GM21526 (cell line): ENCODE data around the gene ERBB4.

ENCODE experiments used
- ATAC-seq: cut with Tn5 transposase; IDR thresholded peaks from one replicate; pipeline ENCODE4 v1.9.1; 2021; ENCODE audit warnings: moderate library complexity; ENCODE audit not compliant: unreplicated experiment, low FRiP score

The ERBB4 gene

GRCh38 chr2:211401328-211401727, 1137.3 kb downstream of the ERBB4 start:
- ATAC-seq, result no peak

GRCh38 chr2:211397764-211398163, 1140.8 kb downstream of the ERBB4 start:
- ATAC-seq, result no peak

- ATAC-seq, result no peak
Observed at GRCh38 chr2:211396815-211397214, 1141.8 kb downstream of the ERBB4 start.

GRCh38 chr2:211391189-211391567, 1147.4 kb downstream of the ERBB4 start:
- no peak for ATAC-seq

GRCh38 chr2:211390536-211391188, 1147.9 kb downstream of the ERBB4 start:
- no peak for ATAC-seq

- ATAC-seq, result no peak
Observed at GRCh38 chr2:211387734-211388133, 1150.9 kb downstream of the ERBB4 start.

- no peak for ATAC-seq
Observed at GRCh38 chr2:211380041-211380440, 1158.6 kb downstream of the ERBB4 start.

- ATAC-seq, result no peak
Observed at GRCh38 chr2:211376410-211376809, 1162.2 kb downstream of the ERBB4 start.

GRCh38 chr2:211373203-211373602, 1165.4 kb downstream of the ERBB4 start:
- ATAC-seq, result no peak

GRCh38 chr2:211371465-211371864, 1167.1 kb downstream of the ERBB4 start:
- ATAC-seq, result no peak

- no peak for ATAC-seq
Observed at GRCh38 chr2:211368467-211368866, 1170.1 kb downstream of the ERBB4 start.

- ATAC-seq, result peak; percentile 93
Observed at GRCh38 chr2:211367711-211368110, 1170.9 kb downstream of the ERBB4 start.

- ATAC-seq, result no peak
Observed at GRCh38 chr2:211367293-211367692, 1171.3 kb downstream of the ERBB4 start.

- no peak for ATAC-seq
Observed at GRCh38 chr2:211364911-211365310, 1173.7 kb downstream of the ERBB4 start.

GRCh38 chr2:211361383-211361782, 1177.2 kb downstream of the ERBB4 start:
- ATAC-seq, result no peak

GRCh38 chr2:211359347-211359746, 1179.3 kb downstream of the ERBB4 start:
- ATAC-seq, result no peak

GRCh38 chr2:211358504-211358903, 1180.1 kb downstream of the ERBB4 start:
- no peak for ATAC-seq

- no peak for ATAC-seq
Observed at GRCh38 chr2:211354481-211354880, 1184.1 kb downstream of the ERBB4 start.

- no peak for ATAC-seq
Observed at GRCh38 chr2:211351987-211352386, 1186.6 kb downstream of the ERBB4 start.

- no peak for ATAC-seq
Observed at GRCh38 chr2:211349031-211349430, 1189.6 kb downstream of the ERBB4 start.

GRCh38 chr2:211347328-211347727, 1191.3 kb downstream of the ERBB4 start:
- no peak for ATAC-seq

- ATAC-seq, result no peak
Observed at GRCh38 chr2:211344289-211344688, 1194.3 kb downstream of the ERBB4 start.

GRCh38 chr2:211333377-211333776, 1205.2 kb downstream of the ERBB4 start:
- ATAC-seq, result no peak
